Ascending aorta (tissue), 2 donors: Measurements from ENCODE around the gene RASGRP3. TPM values are rescaled to one million over a fixed set of nuclear protein-coding genes. Genes with fewer than 3 reads are reported as not detected.

Experiments
- DNase-seq, 2 donors: peaks; one replicate each; pipeline ENCODE4 v3.0.0-alpha.2; 2019; ENCODE audit warnings: low spot score in 2 of 2
- H3K27ac ChIP-seq, 2 donors: fragments of 200-600 bp; sonication (generic); one replicate each; pipeline ENCODE4 v1.5.1; 2016 to 2017; ENCODE audit warnings: mild to moderate bottlenecking in 1 of 2
- H3K27me3 ChIP-seq: fragments of 200-600 bp; sonication (generic); one replicate; pipeline ENCODE4 v1.5.1; 2017
- H3K36me3 ChIP-seq, 2 donors: fragments of 200-600 bp; sonication (generic); one replicate each; pipeline ENCODE4 v1.5.1; 2016
- H3K4me1 ChIP-seq, 2 donors: fragments of 200-600 bp; sonication (generic); one replicate each; pipeline ENCODE4 v1.5.1; 2016 to 2017; ENCODE audit warnings: mild to moderate bottlenecking in 1 of 2
- H3K4me3 ChIP-seq, 2 donors: fragments of 200-600 bp; sonication (generic); one replicate each; pipeline ENCODE4 v1.5.1; 2016 to 2017; ENCODE audit warnings: mild to moderate bottlenecking in 1 of 2
- H3K9me3 ChIP-seq, 2 donors: fragments of 200-600 bp; sonication (generic); one replicate each; pipeline ENCODE4 v1.5.1; 2016
- CTCF ChIP-seq, 3 experiments: fragments of 200-600 bp in 2 of 3; fragments of 450-650 bp in 1 of 3; sonication (generic) in 2 of 3; IDR thresholded peaks; one replicate each; pipeline ENCODE4 v1.5.1; 2016 to 2019; ENCODE audit warnings: antibody characterized with exemption in 3 of 3, mild to moderate bottlenecking in 1 of 3, moderate library complexity in 1 of 3
- intact Hi-C: fragments of 100-400 bp; cut with DNase I; formaldehyde crosslinking; loops from one replicate; pipeline ENCODE4 v1.15.1; 2023
- total RNA-seq: library from RNA; depleted of rRNA; stranded (reverse); fragments of >200 nt; gene quantifications from one replicate; pipeline ENCODE4 v1.1.0, GENCODE V29; 2016

The RASGRP3 gene
- total RNA-seq, 1 donor from 2014 or later: 1.6 TPM

- H3K27me3 ChIP-seq: no peaks in the 10 kb centered on the region
- H3K27ac ChIP-seq: no peak overlapping the region
- H3K36me3 ChIP-seq: no peaks in the 10 kb centered on the region
- DNase-seq: no peak
- no peaks in the 10 kb centered on the region for H3K4me1 ChIP-seq
- TF ChIP-seq CTCF (IDR thresholded peaks at IDR 0.05): no peak
- H3K4me3 ChIP-seq: no peak overlapping the region
- no peaks in the 10 kb centered on the region for H3K9me3 ChIP-seq
- intact Hi-C loops: no loop called here
These were observed 22.0 kb downstream of the RASGRP3 start for GRCh38 chr2:33498291-33498956.

GRCh38 chr2:33500177-33500576 lies 23.7 kb downstream of the RASGRP3 start:
- H3K4me3 ChIP-seq: no peak overlapping the region
- no peaks in the 10 kb centered on the region for H3K36me3 ChIP-seq
- no peaks in the 10 kb centered on the region for H3K9me3 ChIP-seq
- H3K27me3 ChIP-seq: no peaks in the 10 kb centered on the region
- intact Hi-C loops: no loop called here
- DNase-seq: no peak
- H3K27ac ChIP-seq: no peak overlapping the region
- H3K4me1 ChIP-seq: no peaks in the 10 kb centered on the region
- no peak for TF ChIP-seq CTCF (IDR thresholded peaks at IDR 0.05)

GRCh38 chr2:33502025-33502424 lies 25.6 kb downstream of the RASGRP3 start:
- no peak for TF ChIP-seq CTCF (IDR thresholded peaks at IDR 0.05)
- DNase-seq: no peak
- Histone ChIP-seq H3K9me3 (no peaks in the 10 kb centered on the region), H3K36me3 (no peaks in the 10 kb centered on the region), H3K4me3 (no peak overlapping the region), H3K27ac (no peak overlapping the region), H3K4me1 (no peaks in the 10 kb centered on the region), H3K27me3 (no peaks in the 10 kb centered on the region)
- intact Hi-C loops: no loop called here

GRCh38 chr2:33503002-33503401 lies 26.6 kb downstream of the RASGRP3 start:
- H3K27me3 ChIP-seq: no peaks in the 10 kb centered on the region
- DNase-seq: no peak
- H3K4me3 ChIP-seq: no peak overlapping the region
- intact Hi-C loops: no loop called here
- H3K27ac ChIP-seq: no peak overlapping the region
- H3K9me3 ChIP-seq: no peaks in the 10 kb centered on the region
- TF ChIP-seq CTCF (IDR thresholded peaks at IDR 0.05): no peak
- H3K36me3 ChIP-seq: no peaks in the 10 kb centered on the region
- no peaks in the 10 kb centered on the region for H3K4me1 ChIP-seq

GRCh38 chr2:33505966-33506365 lies 29.5 kb downstream of the RASGRP3 start:
- Histone ChIP-seq H3K27ac (no peak overlapping the region), H3K36me3 (no peaks in the 10 kb centered on the region), H3K4me1 (no peaks in the 10 kb centered on the region), H3K9me3 (no peaks in the 10 kb centered on the region), H3K27me3 (no peaks in the 10 kb centered on the region), H3K4me3 (no peak overlapping the region)
- intact Hi-C loops: no loop called here
- no peak for TF ChIP-seq CTCF (IDR thresholded peaks at IDR 0.05)
- no peak for DNase-seq
